ENCODE data around the gene HELZ. TPM values are rescaled to one million over a fixed set of nuclear protein-coding genes. Genes with fewer than 3 reads are reported as not detected.
"Not testable (repeated sequence)": the region's sequence is repeated elsewhere in the genome, so short reads cannot be mapped to it uniquely, and the experiment has no call there.

HELZ gene
- total RNA-seq, 1 donor from 2014 or later = 53.4 TPM

DNA sequence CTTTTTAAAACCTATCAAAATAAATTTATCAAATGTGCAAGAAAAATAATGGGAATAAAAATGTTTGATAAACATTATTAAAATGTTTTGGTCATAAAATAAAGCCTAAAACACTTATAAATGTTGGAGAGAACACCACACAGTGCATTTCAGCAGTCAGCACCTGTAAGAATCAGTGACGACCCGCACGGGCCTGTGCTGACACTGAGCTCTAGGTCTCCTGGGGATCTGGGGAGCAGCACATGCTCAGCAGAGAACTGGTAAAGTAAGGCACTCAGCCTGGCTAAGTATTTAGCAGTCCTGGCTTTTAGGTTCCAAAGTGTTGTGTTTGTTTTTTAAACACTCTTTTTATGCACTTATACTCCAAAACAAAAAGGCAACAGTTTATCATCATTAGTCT lies 46.9 kb downstream of the HELZ start:
- Histone ChIP-seq H3K4me3 (ENCODE audit: insufficient read depth, low read depth, low read length) (no peak overlapping the region), H3K4me1 (ENCODE audit: insufficient read depth, low read length) (peaks cover 3% of the 10 kb centered on the region), H3K27me3 (ENCODE audit: insufficient read depth, low read length) (no peaks in the 10 kb centered on the region), H3K9ac (ENCODE audit: low read length) (no peak overlapping the region), H2AFZ (ENCODE audit: low read depth, low read length) (no peak overlapping the region), H3K9me3 (ENCODE audit: insufficient read depth, low read depth, low read length) (no peaks in the 10 kb centered on the region), H3K79me2 (ENCODE audit: insufficient read depth, low read length) (no peaks in the 10 kb centered on the region), H3K4me2 (ENCODE audit: low read length) (no peak overlapping the region), H3K27ac (ENCODE audit: low read depth, low read length) (no peak overlapping the region), H3K36me3 (ENCODE audit: insufficient read depth, low read length) (peaks cover 16% of the 10 kb centered on the region), H4K20me1 (ENCODE audit: insufficient read depth, low read length) (peaks cover 16% of the 10 kb centered on the region)
- FAIRE-seq (no peak), DNase-seq (ENCODE audit: low read depth) (no peak)
- no peaks in the 10 kb centered on the region for H3K27me3 Mint-ChIP-seq (ENCODE audit: low read depth, unreplicated experiment)
- H3K27ac Mint-ChIP-seq (ENCODE audit: unreplicated experiment) = no peak overlapping the region
- H3K9me3 Mint-ChIP-seq (ENCODE audit: unreplicated experiment) = no peaks in the 10 kb centered on the region
- peaks cover 9% of the 10 kb centered on the region for H3K36me3 Mint-ChIP-seq (ENCODE audit: low read depth, unreplicated experiment)
- TF ChIP-seq EZH2 (IDR thresholded peaks at IDR 0.05; ENCODE audit: insufficient read depth, low read length) = no peak
- TF ChIP-seq, protein P1, sequence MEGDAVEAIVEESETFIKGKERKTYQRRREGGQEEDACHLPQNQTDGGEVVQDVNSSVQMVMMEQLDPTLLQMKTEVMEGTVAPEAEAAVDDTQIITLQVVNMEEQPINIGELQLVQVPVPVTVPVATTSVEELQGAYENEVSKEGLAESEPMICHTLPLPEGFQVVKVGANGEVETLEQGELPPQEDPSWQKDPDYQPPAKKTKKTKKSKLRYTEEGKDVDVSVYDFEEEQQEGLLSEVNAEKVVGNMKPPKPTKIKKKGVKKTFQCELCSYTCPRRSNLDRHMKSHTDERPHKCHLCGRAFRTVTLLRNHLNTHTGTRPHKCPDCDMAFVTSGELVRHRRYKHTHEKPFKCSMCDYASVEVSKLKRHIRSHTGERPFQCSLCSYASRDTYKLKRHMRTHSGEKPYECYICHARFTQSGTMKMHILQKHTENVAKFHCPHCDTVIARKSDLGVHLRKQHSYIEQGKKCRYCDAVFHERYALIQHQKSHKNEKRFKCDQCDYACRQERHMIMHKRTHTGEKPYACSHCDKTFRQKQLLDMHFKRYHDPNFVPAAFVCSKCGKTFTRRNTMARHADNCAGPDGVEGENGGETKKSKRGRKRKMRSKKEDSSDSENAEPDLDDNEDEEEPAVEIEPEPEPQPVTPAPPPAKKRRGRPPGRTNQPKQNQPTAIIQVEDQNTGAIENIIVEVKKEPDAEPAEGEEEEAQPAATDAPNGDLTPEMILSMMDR (IDR thresholded peaks at IDR 0.05; ENCODE audit: insufficient read depth, low read depth, low read length) = no peak
- peaks cover 14% of the 10 kb centered on the region for H3K4me1 Mint-ChIP-seq (ENCODE audit: low read depth, unreplicated experiment)
- no peak overlapping the region for H3K4me3 Mint-ChIP-seq (ENCODE audit: unreplicated experiment)

DNA sequence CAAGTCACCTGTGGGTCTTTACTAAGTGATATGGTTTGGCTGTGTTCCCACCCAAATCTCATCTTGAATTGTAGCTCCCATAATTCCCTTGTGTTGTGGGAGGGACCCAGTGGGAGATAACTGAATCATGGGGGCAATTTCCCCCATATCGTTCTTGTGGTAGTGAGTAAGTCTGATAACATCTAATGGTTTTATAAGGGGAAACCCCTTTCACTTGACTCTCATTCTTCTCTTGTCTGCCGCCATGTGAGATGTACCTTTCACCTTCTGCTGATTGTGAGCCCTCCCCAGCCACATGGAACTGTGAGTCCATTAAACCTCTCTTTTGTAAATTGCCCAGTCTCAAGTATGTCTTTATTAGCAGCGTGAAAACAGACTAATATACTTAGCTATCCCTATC lies 48.0 kb downstream of the HELZ start:
- FAIRE-seq; H3K4me2 ChIP-seq (ENCODE audit: low read length); H3K9me3 Mint-ChIP-seq (ENCODE audit: unreplicated experiment); H3K9me3 ChIP-seq (ENCODE audit: insufficient read depth, low read depth, low read length); H3K36me3 Mint-ChIP-seq (ENCODE audit: low read depth, unreplicated experiment); H3K9ac ChIP-seq (ENCODE audit: low read length); H3K4me1 ChIP-seq (ENCODE audit: insufficient read depth, low read length); H3K4me3 Mint-ChIP-seq (ENCODE audit: unreplicated experiment); H3K27me3 Mint-ChIP-seq (ENCODE audit: low read depth, unreplicated experiment); H3K27ac ChIP-seq (ENCODE audit: low read depth, low read length); H3K79me2 ChIP-seq (ENCODE audit: insufficient read depth, low read length); H3K27ac Mint-ChIP-seq (ENCODE audit: unreplicated experiment); DNase-seq (ENCODE audit: low read depth); H3K4me3 ChIP-seq (ENCODE audit: insufficient read depth, low read depth, low read length); H2AFZ ChIP-seq (ENCODE audit: low read depth, low read length); H3K27me3 ChIP-seq (ENCODE audit: insufficient read depth, low read length): not testable (repeated sequence)
- peaks cover 14% of the 10 kb centered on the region for H3K4me1 Mint-ChIP-seq (ENCODE audit: low read depth, unreplicated experiment)
- peaks cover 16% of the 10 kb centered on the region for H4K20me1 ChIP-seq (ENCODE audit: insufficient read depth, low read length)
- peaks cover 16% of the 10 kb centered on the region for H3K36me3 ChIP-seq (ENCODE audit: insufficient read depth, low read length)

DNA sequence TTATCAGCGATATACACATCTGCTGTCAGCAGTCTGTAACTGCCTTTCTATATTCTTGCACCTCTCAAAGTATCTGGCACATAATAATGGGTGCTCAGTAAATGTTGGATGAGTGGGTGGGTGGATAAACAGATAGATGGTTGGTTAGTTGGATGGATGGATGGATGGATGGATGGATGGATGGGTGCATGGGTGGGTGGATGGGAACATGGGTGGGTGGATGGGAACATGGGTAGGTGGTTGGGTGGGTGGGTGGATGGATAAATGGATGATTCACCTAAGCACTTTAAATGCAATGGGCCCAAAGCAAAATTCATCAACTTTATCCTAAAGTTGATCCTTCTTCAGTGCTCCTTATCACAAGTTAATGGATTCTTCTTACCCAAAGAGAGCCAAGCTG lies 48.6 kb downstream of the HELZ start:
- H3K9me3 ChIP-seq (ENCODE audit: insufficient read depth, low read depth, low read length) = no peaks in the 10 kb centered on the region
- H4K20me1 ChIP-seq (ENCODE audit: insufficient read depth, low read length) = peaks cover 16% of the 10 kb centered on the region
- no peak overlapping the region for H3K27ac ChIP-seq (ENCODE audit: low read depth, low read length)
- H3K4me3 Mint-ChIP-seq (ENCODE audit: unreplicated experiment) = no peak overlapping the region
- no peak for TF ChIP-seq EZH2 (IDR thresholded peaks at IDR 0.05; ENCODE audit: insufficient read depth, low read length)
- TF ChIP-seq, protein P1 (IDR thresholded peaks at IDR 0.05; ENCODE audit: insufficient read depth, low read depth, low read length) = no peak
- no peak overlapping the region for H3K4me2 ChIP-seq (ENCODE audit: low read length)
- H3K27ac Mint-ChIP-seq (ENCODE audit: unreplicated experiment) = no peak overlapping the region
- no peaks in the 10 kb centered on the region for H3K27me3 Mint-ChIP-seq (ENCODE audit: low read depth, unreplicated experiment)
- FAIRE-seq (no peak), DNase-seq (ENCODE audit: low read depth) (no peak)
- H3K4me3 ChIP-seq (ENCODE audit: insufficient read depth, low read depth, low read length) = no peak overlapping the region
- H3K27me3 ChIP-seq (ENCODE audit: insufficient read depth, low read length) = no peaks in the 10 kb centered on the region
- H2AFZ ChIP-seq (ENCODE audit: low read depth, low read length) = no peak overlapping the region
- peaks cover 14% of the 10 kb centered on the region for H3K4me1 Mint-ChIP-seq (ENCODE audit: low read depth, unreplicated experiment)
- H3K36me3 Mint-ChIP-seq (ENCODE audit: low read depth, unreplicated experiment) = peaks cover 9% of the 10 kb centered on the region
- peaks cover 3% of the 10 kb centered on the region for H3K4me1 ChIP-seq (ENCODE audit: insufficient read depth, low read length)
- no peaks in the 10 kb centered on the region for H3K9me3 Mint-ChIP-seq (ENCODE audit: unreplicated experiment)
- peaks cover 16% of the 10 kb centered on the region for H3K36me3 ChIP-seq (ENCODE audit: insufficient read depth, low read length)
- no peaks in the 10 kb centered on the region for H3K79me2 ChIP-seq (ENCODE audit: insufficient read depth, low read length)
- H3K9ac ChIP-seq (ENCODE audit: low read length) = no peak overlapping the region
